H9 (cell line): ENCODE results near the gene KRTAP19-4. TPM values are rescaled to one million over a fixed set of nuclear protein-coding genes. Genes with fewer than 3 reads are reported as not detected.

ENCODE experiments used
- DNase-seq: peaks from one replicate; pipeline ENCODE4 v3.0.0-alpha.2; 2017
- H2AFZ ChIP-seq: one replicate; pipeline ENCODE4 v1.6.1; 2013; ENCODE audit warnings: mild to moderate bottlenecking, low read length, control low read depth, moderate library complexity
- H2AK5ac ChIP-seq: 2 replicates; pipeline ENCODE4 v1.6.1; 2013; ENCODE audit warnings: low read length, control low read depth, mixed read lengths; ENCODE audit not compliant: insufficient read length
- H2BK120ac ChIP-seq: one replicate; pipeline ENCODE4 v1.6.1; 2013; ENCODE audit warnings: low read depth, mild to moderate bottlenecking, low read length, control low read depth, inconsistent platforms; ENCODE audit not compliant: poor library complexity, severe bottlenecking
- H2BK12ac ChIP-seq: 2 replicates; pipeline ENCODE4 v1.6.1; 2013; ENCODE audit warnings: low read length, control low read depth, mixed read lengths, low read depth; ENCODE audit not compliant: insufficient read length
- H2BK15ac ChIP-seq: 2 replicates; pipeline ENCODE4 v1.6.1; 2013; ENCODE audit warnings: low read depth, low read length, control low read depth
- H2BK20ac ChIP-seq: one replicate; pipeline ENCODE4 v1.6.1; 2013; ENCODE audit warnings: low read depth, mild to moderate bottlenecking, low read length, control low read depth, inconsistent platforms; ENCODE audit not compliant: poor library complexity, severe bottlenecking
- H2BK5ac ChIP-seq: 2 replicates; pipeline ENCODE4 v1.6.1; 2013; ENCODE audit warnings: low read length, control low read depth, mixed read lengths; ENCODE audit not compliant: insufficient read length
- H3K14ac ChIP-seq: 2 replicates; pipeline ENCODE4 v1.6.1; 2013; ENCODE audit warnings: low read length, control low read depth; ENCODE audit not compliant: insufficient read depth
- H3K18ac ChIP-seq: 2 replicates; pipeline ENCODE4 v1.6.1; 2013; ENCODE audit warnings: low read depth, mild to moderate bottlenecking, mixed read lengths, low read length, control low read depth; ENCODE audit not compliant: insufficient read length
- H3K23ac ChIP-seq: 2 replicates; pipeline ENCODE4 v1.6.1; 2013; ENCODE audit warnings: low read length, control low read depth, mixed read lengths, low read depth; ENCODE audit not compliant: insufficient read length
- H3K23me2 ChIP-seq: 2 replicates; pipeline ENCODE4 v1.6.1; 2013; ENCODE audit warnings: low read depth, mild to moderate bottlenecking, mixed read lengths, low read length, control low read depth; ENCODE audit not compliant: insufficient read length, poor library complexity, severe bottlenecking
- H3K27ac ChIP-seq: 2 replicates; pipeline ENCODE4 v1.5.1; 2013; ENCODE audit warnings: low read length, control low read depth, mixed read lengths, low read depth; ENCODE audit not compliant: insufficient read length
- H3K27me3 ChIP-seq: 2 replicates; pipeline ENCODE4 v1.6.1; 2013; ENCODE audit warnings: low read length, control low read depth, inconsistent platforms; ENCODE audit not compliant: insufficient read depth
- H3K4ac ChIP-seq: 2 replicates; pipeline ENCODE4 v1.6.1; 2013; ENCODE audit warnings: low read depth, mild to moderate bottlenecking, control low read depth, inconsistent platforms, low read length, moderate library complexity
- H3K4me1 ChIP-seq: 2 replicates; pipeline ENCODE4 v1.6.1; 2013; ENCODE audit warnings: low read length, control low read depth, inconsistent platforms; ENCODE audit not compliant: insufficient read depth
- H3K4me2 ChIP-seq: 2 replicates; pipeline ENCODE4 v1.6.1; 2013; ENCODE audit warnings: low read length, control low read depth, mixed read lengths; ENCODE audit not compliant: insufficient read length, insufficient read depth
- H3K56ac ChIP-seq: 2 replicates; pipeline ENCODE4 v1.6.1; 2013; ENCODE audit warnings: low read depth, mild to moderate bottlenecking, mixed read lengths, low read length, control low read depth; ENCODE audit not compliant: insufficient read length
- H3K79me1 ChIP-seq: 2 replicates; pipeline ENCODE4 v1.6.1; 2013; ENCODE audit warnings: low read depth, mild to moderate bottlenecking, moderate library complexity, low read length, control low read depth, inconsistent platforms; ENCODE audit not compliant: insufficient read depth, poor library complexity, severe bottlenecking
- H3K79me2 ChIP-seq: 2 replicates; pipeline ENCODE4 v1.6.1; 2013; ENCODE audit warnings: low read length, control low read depth, inconsistent platforms; ENCODE audit not compliant: insufficient read depth
- H3K9ac ChIP-seq: 2 replicates; pipeline ENCODE4 v1.6.1; 2013; ENCODE audit warnings: low read length, control low read depth, mixed read lengths; ENCODE audit not compliant: insufficient read length; ENCODE audit errors: extremely low read depth
- H3K9me3 ChIP-seq: one replicate; pipeline ENCODE4 v1.6.1; 2013; ENCODE audit warnings: low read depth, low read length, inconsistent platforms; ENCODE audit not compliant: control insufficient read depth
- H3T11ph ChIP-seq: one replicate; pipeline ENCODE4 v1.6.1; 2013; ENCODE audit warnings: mild to moderate bottlenecking, low read length, control low read depth, inconsistent platforms
- H4K20me1 ChIP-seq: one replicate; pipeline ENCODE4 v1.6.1; 2013; ENCODE audit not compliant: control insufficient read depth, insufficient read length, insufficient read depth
- H4K5ac ChIP-seq: 2 replicates; pipeline ENCODE4 v1.6.1; 2013; ENCODE audit warnings: low read depth, mild to moderate bottlenecking, mixed read lengths, low read length, control low read depth; ENCODE audit not compliant: insufficient read length
- H4K8ac ChIP-seq: replicated peaks from 2 replicates; pipeline ENCODE4 v1.6.1; 2013; ENCODE audit warnings: low read length, control low read depth, mixed read lengths, low read depth; ENCODE audit not compliant: insufficient read length
- H4K91ac ChIP-seq: 2 replicates; pipeline ENCODE4 v1.6.1; 2013; ENCODE audit warnings: low read depth, mild to moderate bottlenecking, moderate library complexity, mixed read lengths, low read length, control low read depth; ENCODE audit not compliant: insufficient read length
- H3K27ac Mint-ChIP-seq, 3 experiments: 2 replicates in 2 of 3; 3 replicates in 1 of 3; pipeline ENCODE4 v1.8.0; 2020 to 2021; ENCODE audit warnings: mixed read lengths in 3 of 3, mild to moderate bottlenecking in 1 of 3, moderate library complexity in 1 of 3
- H3K27me3 Mint-ChIP-seq: 2 replicates; pipeline ENCODE4 v1.8.0; 2021; ENCODE audit warnings: low read depth, mild to moderate bottlenecking, moderate library complexity, mixed read lengths
- H3K36me3 Mint-ChIP-seq, 3 experiments: 2 replicates in 2 of 3; 3 replicates in 1 of 3; pipeline ENCODE4 v1.8.0; 2020 to 2021; ENCODE audit warnings: low read depth in 3 of 3, mixed read lengths in 3 of 3; ENCODE audit not compliant: insufficient read depth in 1 of 3
- H3K4me1 Mint-ChIP-seq, 2 experiments: 2 replicates each; pipeline ENCODE4 v1.8.0; 2020; ENCODE audit warnings: mixed read lengths in 2 of 2
- H3K4me3 Mint-ChIP-seq, 2 experiments: 2 replicates in 1 of 2; 3 replicates in 1 of 2; pipeline ENCODE4 v1.8.0; 2020 to 2021; ENCODE audit warnings: mild to moderate bottlenecking in 2 of 2, mixed read lengths in 2 of 2, moderate library complexity in 1 of 2
- H3K9me3 Mint-ChIP-seq, 2 experiments: 2 replicates in 1 of 2; 3 replicates in 1 of 2; pipeline ENCODE4 v1.8.0; 2020; ENCODE audit warnings: mild to moderate bottlenecking in 2 of 2, mixed read lengths in 2 of 2, moderate library complexity in 1 of 2
- CTCF ChIP-seq: fragments of 200-600 bp; sonication (generic); conservative IDR thresholded peaks from 3 replicates; pipeline ENCODE4 v1.8.0; 2021; ENCODE audit warnings: antibody characterized with exemption, mild to moderate bottlenecking
- WGBS: extraction: QIAGEN DNeasy Blood & Tissue Kit; methylation state at CpG from one replicate; pipeline ENCODE4 v1.1.7; 2013; ENCODE audit warnings: missing lambda C conversion rate, low lambda C conversion rate, mixed read lengths; ENCODE audit not compliant: insufficient read length; ENCODE audit errors: extremely low coverage; 5-methylcytosine and 5-hydroxymethylcytosine counted together
- total RNA-seq: library from RNA; stranded (reverse); gene quantifications from 2 replicates; pipeline ENCODE4 v1.2.1, GENCODE V29; 2021

The KRTAP19-4 gene
- total RNA-seq, 1 experiment from 2014 or later: not detected

- no peak overlapping the region for H3K27ac Mint-ChIP-seq
- H3K27me3 ChIP-seq: no peaks in the 10 kb centered on the region
- no peaks in the 10 kb centered on the region for H3K27me3 Mint-ChIP-seq
Observed at GRCh38 chr21:30448514-30448913, 48.5 kb downstream of the KRTAP19-4 start.

More at GRCh38 chr21:30448514-30448913, 48.5 kb downstream of the KRTAP19-4 start:
- Histone ChIP-seq H3K4me2 (no peak overlapping the region), H4K5ac (no peak overlapping the region), H4K20me1 (no peaks in the 10 kb centered on the region), H2BK5ac (no peak overlapping the region), H4K91ac (no peak overlapping the region), H3K14ac (no peak overlapping the region), H2BK120ac (no peak overlapping the region), H3K79me2 (no peaks in the 10 kb centered on the region), H2BK20ac (no peak overlapping the region), H3K23ac (no peak overlapping the region), H2AFZ (no peak overlapping the region), H3T11ph (no peak overlapping the region), H3K9ac (no peak overlapping the region), H2BK12ac (no peak overlapping the region), H4K8ac (no peak overlapping the region), H3K27ac (no peak overlapping the region), H2BK15ac (no peak overlapping the region), H3K4me1 (peaks cover 3% of the 10 kb centered on the region; the same call in 1 of the 2 replicates), H3K4ac (no peak overlapping the region), H3K56ac (no peak overlapping the region), H2AK5ac (no peak overlapping the region), H3K18ac (no peak overlapping the region), H3K9me3 (no peaks in the 10 kb centered on the region), H3K23me2 (no peaks in the 10 kb centered on the region), H3K79me1 (no peaks in the 10 kb centered on the region)
- no CpG with 5 or more reads among the region's 3 CpGs for WGBS
- H3K4me3 Mint-ChIP-seq: no peak overlapping the region
- no peak for TF ChIP-seq CTCF
- no peaks in the 10 kb centered on the region for H3K9me3 Mint-ChIP-seq
- peaks cover 0 to 4% (median 0%) of the 10 kb centered on the region in 3 experiments; a peak in 1 of 7 replicates for H3K36me3 Mint-ChIP-seq
- no peak for DNase-seq
- H3K4me1 Mint-ChIP-seq: peaks cover 8 to 16% of the 10 kb centered on the region in 2 experiments
